Stimulated activated CD8-positive, alpha-beta memory T cell treated with anti-CD3 and anti-CD28 coated beads, Interleukin-12 subunit alpha, Interleukin-12 subunit beta, amount 100 ng/mL, for 4 hours (primary cell): Measurements from ENCODE around the gene PCYT1A.
A peak's percentile ranks its signal among the peaks of the same experiment; 100 is the strongest.
"Not testable (repeated sequence)": the region's sequence is repeated elsewhere in the genome, so short reads cannot be mapped to it uniquely, and the experiment has no call there.

Experiments
- DNase-seq: peaks from one replicate; pipeline ENCODE4 v3.0.0-alpha.2; 2020; ENCODE audit warnings: low read depth

PCYT1A gene

DNA sequence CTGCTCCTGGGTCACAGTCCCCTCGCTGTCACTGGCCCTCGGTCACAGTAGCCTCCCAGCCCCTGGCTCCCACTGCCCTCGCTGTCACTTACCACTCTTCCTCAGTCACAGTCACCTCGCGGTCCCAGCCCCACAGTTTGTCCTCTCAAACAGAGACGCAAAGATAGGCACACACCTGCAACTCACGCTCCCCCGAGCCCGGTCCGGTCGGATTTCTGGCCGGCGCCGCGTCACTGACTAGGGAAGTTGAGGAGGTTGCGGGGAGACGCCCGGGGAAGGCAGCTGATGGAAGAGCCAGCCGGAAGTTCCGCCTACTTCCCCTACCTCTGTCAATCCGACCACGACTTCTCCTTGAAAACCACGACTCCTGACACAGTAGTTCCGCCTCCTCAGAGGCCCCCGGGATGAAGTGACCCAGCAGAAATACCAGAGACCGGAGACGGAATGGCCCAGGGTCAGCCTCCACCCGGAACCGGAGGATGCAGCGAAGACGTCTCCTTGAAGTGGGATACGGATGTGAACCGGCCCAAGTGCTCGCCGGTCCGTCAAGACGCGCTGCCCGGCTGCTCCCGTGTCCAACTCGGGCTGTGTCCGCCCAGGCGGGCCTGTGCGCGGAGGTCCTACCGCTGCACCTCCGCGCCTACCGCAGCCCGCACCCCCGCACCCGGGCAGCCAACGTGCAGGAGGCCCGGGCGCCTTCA, at the start of gene PCYT1A:
Gene PCYT1A, minus strand, starts transcription at position 287 of the 701 bp plus-strand sequence. CDS start 17,195 bp downstream, outside the sequence.
- peak; percentile 58 for DNase-seq

DNA sequence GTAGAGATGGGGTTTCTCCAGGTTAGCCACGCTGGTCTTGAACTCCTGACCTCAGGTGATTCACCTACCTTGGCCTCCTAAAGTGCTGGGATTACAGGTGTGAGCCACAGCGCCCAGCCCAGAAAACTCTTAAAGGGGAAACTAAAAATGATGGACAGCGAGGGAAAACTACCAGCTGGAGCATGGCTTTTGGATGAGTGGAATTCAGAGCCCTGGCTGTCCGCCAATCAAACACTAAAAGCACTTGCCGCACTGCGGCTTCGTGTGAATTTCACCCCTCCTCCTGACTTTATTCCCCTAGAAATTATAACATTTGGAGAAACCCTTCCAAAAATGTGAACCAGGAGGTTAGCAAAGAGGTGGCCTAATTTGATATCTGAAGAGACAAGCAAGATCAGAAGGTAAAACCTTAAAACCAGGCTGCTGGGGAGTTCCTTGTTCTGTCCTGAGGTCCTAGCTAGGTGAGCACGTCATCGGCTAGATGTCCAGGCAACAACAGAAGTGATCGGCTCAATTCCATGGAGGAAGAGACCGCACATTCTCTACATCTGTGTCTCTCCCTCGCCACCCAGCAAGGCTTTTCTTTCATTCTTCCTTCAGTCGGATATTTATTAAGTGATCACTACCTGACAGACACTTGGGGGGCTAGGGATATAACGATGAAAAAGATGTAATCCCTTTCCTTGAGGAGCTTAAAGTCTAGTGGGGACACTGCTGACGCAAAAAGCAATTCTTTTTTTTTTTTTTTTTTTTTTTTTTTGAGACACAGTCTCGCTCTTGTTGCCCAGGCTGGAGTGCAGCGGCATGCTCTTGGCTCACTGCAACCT, 49.0 kb upstream of the PCYT1A start:
- no peak for DNase-seq

DNA sequence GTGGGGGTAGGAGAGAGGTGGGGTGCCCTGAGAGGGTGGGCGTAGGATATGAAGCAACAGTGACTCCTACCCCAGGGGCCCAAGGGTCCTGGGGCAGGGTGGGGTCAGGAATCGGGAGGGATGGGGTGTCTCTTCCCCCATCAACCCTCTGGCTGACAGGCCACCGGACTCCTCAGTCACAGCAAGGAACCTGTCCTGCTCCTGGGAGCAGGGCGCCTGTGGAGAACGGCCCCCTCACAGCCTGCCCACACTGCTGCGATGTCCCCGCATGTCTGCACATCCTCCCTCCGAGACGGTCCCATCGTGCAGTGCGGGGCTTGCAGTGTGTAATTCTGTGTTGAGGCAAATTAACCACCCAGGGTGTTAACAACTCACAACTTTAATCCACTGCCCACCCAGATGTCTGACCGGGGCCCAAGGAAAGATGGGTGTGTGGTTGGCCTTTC, 48.0 kb upstream of the PCYT1A start:
- no peak for DNase-seq

DNA sequence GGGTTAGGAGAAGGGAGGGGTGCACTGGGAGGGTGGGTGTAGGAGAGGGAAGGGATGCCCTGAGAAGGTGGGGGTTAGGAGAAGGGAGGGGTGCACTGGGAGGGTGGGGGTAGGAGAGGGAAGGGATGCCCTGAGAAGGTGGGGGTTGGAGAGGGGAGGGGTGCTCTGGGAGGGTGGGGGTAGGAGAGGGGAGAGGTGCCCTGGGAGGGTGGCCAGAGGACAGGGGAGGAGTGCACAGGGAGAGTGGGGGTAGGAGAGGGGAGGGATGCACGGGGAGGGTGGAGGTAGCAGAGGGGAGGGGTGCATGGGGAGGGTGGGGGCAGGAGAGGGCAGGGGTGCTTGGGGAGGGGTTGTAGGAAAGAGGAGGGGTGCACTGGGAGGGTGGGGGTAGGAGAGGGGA, 47.5 kb upstream of the PCYT1A start:
- DNase-seq = no peak

DNA sequence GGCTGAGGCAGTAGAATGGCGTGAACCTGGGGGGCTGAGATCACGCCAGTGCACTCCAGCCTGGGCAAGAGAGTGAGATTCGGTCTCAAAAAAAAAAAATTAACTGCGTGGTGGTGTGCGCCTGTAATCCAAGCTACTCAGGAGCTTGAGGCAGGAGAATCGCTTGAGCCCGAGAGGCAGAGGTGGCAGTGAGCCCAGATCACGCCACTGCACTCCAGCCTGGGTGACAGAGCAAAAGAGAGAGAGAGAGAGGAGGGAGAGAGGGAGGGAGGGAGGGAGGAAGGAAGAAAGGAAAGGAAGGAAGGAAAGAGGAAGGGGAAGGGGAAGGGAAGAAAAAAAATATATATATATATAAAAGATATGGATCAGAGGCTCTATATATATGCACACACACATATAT, 44.6 kb upstream of the PCYT1A start:
- DNase-seq = no peak

DNA sequence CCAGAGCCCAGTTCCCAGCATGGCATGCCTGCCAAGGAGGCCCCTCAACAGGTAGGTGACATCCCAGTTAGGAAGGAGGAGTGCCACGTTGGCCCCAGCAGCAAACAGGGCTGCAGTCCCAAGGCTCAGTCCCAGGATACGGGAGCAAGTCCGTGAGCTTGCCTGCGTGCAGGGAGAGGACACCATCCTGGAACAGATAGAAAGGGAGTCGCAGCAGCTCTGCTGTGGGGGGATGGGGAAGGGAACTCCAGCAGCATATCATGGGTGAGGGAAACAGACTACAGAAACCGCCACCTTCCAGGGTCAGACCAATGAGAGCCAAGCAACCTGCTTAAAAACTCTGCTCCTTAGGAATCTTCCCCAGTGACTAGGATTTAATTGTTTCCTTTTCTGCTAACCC, 39.9 kb upstream of the PCYT1A start:
- no peak for DNase-seq

DNA sequence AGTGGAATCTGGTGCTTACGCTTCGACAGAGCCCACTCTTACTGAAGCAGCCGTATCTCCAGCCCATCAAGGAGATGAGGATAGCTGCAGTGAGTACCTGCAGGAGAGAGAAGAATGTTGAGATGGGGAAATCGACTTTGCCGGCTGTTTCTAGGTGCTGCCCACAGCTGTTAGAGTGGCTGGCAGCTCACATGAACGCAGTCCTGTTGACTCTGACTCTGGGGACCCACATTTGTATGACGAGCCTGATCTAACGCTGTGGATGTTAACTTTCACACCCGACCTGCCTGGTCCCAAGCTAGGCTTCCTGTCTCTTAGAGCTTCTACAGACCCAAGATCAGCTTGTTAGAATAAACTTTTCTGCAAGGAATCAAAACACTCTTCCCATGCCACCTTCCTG, 39.4 kb upstream of the PCYT1A start:
- DNase-seq = no peak

DNA sequence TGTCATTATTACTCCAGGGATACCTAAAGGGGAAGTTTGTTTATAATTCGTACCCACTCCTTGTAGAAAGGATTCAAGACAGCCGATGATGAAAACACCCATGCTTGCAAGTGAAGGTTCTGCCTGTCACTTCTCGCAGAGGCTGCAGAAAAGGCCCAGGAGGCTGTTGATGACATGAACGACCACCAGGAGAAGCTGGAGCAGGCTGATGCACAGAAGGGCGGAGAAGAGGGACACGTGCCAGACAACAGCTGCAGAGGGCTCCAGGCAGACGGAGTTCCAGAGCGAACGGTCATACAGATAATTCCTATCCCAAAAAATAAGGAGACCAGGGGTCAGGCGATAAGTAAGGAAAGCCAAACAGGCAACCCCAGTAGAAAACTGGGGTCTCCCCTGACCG, 36.2 kb upstream of the PCYT1A start:
- no peak for DNase-seq

DNA sequence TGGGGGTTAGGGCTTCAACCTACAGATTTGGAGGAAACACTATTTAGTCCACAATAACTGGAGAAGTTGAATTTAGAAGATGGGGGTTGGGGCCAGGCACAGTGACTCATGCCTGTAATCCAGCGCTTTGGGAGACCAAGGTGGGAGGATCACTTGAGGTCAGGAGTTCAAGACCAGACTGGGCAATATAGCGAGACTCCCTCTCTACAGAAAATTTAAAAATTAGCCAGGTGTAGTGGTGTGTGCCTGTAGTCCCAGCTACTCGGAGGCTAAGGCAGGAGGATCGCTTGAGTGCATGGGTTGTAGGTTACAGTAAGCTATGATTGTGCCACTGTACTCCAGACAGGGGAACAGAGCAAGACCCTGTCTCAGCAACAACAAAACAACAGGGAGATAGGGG, 35.5 kb upstream of the PCYT1A start:
- DNase-seq = no peak

DNA sequence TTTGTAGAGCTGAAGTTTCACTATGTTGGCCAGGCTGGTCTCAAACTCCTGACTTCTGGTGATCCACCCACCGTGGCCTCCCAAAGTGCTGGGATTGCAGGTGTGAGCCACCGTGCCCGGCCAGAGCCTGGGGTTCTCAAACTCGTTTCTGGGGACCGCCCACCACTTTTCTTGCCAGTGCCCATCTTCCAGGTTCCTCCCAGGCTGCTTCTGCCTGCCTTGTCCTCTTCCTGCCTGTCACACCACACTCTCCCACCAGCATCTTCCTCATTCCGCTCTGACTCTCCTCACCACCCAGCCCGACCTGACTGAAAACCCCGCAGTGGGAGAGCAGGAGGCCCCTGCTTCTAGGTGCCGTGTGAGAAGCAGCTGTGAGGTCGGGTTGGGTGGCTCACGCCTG, 33.6 kb upstream of the PCYT1A start:
- DNase-seq = no peak

DNA sequence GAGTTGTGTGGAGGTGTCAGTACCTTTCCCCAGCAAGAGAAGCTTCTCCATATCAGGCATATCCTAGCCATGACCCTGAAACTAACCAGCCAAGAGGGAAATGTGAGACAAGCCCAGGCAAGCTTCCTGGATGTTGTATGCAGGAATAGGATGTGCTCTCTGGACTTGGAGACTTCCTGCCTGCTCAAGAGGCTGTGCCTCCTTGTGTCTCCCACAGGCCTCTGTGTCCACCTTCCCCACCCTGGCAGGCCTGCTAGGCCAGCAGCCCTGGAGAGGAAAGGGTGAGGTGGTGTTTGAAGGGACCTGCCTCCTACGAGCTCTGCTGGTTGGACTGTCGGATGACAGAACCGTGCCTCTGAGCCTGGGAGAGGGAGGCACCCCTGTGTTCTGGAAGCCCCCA, 32.6 kb upstream of the PCYT1A start:
- no peak for DNase-seq

DNA sequence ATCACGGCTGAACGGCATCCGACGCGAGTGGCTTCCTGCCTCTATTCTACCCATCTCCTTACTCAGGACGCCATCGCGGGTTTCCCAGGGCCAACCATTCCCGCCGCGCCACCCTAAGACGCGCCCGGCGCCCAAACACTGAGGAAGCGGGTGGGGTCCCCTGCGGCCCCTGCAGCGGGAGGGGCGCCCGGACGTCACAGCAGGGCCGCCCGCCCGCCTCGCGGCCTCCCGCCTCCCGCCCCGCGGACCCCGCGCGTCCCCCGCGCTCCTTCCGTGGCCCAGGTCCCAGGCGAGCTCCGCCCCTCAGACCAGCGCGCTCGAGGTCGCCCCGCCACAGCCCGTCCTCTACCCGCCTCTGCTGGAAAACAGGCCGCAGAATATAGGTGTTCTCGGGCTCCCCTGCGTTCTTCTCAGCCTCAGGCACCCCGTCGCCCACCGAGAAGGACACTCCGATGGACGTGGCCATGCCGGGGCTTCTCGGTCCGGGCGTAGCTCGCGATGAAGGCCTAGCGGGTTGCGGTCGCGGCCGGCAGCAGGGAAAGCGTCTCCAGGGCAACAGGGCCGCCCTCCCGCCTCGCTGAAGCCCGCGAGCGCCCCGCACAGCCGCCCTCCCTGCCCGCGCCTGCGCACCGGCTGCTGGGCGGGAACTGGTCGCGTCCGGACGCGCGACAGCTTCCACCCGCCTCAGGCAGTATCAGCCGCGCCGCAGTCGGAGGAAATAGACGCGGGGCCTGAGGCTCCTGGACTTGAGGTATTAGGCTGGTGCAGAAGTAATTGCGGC, 30.4 kb upstream of the PCYT1A start, which contains the start of gene DYNLT2B:
Gene DYNLT2B, minus strand, starts transcription at position 554 of the 781 bp plus-strand sequence. Its CDS starts 88 bp downstream, at position 466.
- peak; percentile 82 for DNase-seq

DNA sequence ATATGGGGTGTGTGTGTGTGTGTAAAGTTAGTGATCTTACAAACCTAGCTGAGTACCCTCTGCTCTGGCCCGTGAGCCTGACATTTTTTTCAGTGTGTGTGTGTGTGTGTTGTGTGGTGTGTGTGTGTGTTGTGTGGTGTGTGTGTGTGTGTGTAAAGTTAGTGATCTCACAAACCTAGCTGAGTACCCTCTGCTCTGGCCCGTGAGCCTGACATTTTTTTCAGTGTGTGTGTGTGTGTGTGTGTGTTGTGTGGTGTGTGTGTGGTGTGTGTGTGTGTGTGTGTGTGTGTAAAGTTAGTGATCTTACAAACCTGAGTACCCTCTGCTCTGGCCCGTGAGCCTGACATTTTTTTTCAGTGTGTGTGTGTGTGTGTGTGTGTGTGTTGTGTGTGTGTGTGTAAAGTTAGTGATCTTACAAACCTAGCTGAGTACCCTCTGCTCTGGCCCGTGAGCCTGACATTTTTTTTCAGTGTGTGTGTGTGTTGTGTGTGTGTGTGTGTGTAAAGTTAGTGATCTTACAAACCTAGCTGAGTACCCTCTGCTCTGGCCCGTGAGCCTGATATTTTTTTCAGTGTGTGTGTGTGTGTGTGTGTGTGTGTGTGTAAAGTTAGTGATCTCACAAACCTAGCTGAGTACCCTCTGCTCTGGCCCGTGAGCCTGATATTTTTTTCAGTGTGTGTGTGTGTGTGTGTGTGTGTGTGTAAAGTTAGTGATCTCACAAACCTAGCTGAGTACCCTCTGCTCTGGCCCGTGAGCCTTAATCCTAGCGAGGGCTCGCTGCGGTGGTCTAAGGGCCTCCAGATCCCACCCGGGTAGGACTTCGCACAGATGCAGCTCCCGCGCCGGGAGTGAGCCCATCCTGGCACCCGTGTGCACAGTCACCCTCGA, 29.5 kb upstream of the PCYT1A start:
- DNase-seq = not testable (repeated sequence)

DNA sequence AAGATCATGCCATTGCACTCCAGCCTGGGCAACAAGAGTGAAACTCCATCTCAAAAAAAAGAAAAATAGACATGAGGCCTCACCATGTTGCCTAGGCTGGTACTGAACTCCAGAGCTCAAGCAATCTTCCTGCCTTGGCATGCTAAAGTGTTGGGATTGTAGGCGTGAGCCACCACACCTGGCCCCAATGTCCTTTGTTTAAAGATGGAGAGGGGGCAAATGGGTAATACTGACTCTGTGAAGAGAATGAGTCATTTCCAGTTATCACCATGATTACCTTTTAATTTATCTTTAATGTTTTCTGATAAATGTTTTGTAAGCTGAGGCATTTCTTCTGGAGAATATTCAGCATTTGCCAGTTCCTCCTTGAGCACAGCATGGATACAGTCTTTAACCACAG, 28.3 kb upstream of the PCYT1A start:
- DNase-seq = no peak

DNA sequence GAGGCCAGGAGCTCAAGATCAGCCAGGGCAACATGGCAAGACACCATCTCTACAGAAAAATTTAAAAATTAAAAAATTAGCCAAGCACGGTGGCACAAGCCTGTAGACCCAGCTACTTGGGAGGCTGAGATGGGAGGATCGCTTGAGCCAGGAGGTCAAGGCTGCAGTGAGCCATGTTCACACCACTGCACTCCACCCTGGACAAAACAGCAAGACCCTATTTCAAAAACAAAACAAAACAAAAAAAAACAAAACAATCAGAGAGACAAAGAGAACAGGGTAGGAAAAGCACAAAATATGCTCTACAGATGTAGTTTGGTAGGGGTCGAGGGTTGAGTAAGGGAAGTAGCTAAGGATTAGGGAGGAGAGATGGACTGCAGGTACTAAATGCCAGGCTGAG, 27.1 kb upstream of the PCYT1A start:
- DNase-seq = no peak

DNA sequence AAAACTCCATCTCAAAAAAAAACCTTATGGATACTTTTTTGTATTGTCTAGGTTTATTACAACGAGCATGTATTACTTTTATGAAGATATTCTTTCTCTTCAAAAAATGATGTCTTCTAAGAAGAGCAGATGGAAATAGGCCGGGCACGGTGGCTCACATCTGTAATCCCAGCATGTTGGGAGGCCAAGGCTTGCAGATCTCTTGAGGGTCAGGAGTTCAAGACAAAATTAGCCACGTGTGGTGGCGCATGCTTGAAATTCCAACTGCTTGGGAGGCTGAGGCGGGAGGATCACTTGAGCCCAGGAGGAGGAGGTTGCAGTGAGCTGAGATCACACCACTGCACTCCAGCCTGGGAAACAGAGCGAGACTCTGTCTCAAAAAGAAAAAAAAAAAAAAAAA, 26.6 kb upstream of the PCYT1A start:
- not testable (repeated sequence) for DNase-seq

DNA sequence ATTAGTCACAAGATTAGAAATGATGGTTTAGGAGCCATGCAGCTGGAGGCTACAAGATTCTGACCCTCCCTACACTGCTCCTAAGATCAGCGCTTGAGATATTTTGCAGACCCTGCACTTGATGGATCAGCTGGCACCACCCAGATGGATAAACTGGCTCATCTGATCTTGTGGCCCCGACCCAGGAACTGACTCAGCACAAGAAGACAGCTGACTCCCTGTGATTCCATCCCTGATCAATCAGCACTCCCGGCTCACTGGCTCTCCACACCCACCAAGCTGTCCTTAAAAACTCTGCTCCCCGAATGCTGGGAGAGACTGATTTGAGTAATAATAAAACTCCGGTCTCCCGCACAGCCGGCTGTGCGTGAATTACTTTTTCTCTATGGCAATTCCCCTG, 15.4 kb upstream of the PCYT1A start:
- not testable (repeated sequence) for DNase-seq

DNA sequence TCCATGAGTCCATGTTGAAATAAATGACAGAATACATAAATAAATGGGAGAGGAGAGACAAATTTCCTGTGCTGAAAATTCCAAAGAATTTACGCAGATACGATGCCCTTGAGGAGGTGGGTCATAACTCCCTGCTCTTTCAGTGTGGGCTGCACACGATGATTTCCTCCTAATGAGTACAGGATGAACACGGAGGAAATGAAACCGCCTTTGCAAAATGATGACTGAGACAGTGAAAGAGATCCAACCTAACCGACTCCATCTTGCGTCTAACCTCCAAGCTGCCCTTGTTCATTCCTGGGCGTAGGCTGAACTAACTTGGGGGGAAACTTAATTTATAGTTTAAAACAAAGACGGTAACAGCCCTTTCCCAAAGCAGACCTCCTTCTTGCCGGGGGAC, 15.0 kb upstream of the PCYT1A start:
- DNase-seq = not testable (repeated sequence)

DNA sequence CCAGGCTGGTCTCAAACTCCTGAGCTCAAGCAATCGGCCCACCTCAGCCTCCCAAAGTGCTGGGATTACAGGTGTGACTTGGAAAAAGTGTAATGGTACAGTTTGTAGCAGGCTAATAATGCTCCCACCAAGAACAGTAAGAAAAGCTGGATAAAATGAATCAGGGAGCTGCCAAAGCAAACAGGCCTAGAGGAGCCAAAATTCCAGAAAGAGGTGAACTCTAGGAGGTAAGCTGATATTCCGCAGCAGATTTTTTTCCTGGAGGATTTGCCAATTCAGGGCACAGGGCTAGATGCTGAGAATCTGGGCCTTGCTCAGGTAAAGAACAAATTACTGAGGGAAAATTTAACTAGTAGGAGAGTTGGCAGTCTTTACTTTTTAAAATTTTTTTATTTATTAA, 11.0 kb upstream of the PCYT1A start:
- DNase-seq = no peak

DNA sequence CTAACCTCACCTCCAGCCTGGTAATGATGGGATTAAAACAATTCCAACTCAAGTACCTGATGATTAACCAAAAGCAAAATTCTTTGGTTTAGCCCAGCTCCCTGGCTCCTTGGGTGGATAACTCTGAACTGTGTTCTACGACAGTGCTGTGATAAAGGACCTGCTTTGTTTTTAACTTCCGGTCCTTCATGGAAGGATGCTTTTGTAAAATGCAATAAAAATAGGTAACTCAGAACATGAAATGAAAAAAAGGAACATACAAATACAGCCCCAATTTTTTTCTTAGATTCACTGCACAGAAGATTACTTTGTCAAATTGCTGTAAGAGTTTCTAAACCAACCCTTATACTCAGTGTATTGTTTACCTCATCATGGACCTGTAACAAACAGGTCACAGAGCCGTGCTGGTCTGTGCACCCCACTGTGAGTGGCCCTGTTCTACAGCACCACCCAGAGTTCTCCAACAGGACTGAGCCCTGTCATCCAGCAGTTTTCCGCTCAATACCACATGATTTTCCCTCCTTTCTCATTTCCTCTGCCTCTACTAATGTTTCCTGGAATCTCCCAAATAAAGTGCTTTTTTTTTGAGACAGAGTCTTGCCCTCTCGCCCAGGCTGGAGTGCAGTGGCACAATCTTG, 4.9 kb upstream of the PCYT1A start:
- no peak for DNase-seq

DNA sequence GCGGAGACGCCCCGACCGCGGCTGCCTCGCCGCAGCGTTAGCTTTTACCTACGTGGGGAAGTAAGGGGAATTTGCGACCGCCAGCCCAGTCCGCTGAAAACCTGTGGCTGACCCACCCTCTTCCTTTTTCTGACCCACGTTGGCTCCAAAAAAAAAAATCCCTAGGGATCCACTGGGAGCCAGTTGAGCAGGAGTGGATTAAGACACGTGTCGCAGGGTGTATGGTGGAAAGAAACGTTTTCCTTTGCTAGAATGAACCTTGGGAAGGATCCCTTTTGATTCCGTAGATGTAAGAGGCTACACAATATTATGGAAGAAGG, 575 bp upstream of the PCYT1A start:
- DNase-seq = no peak
